ENCODE data around the gene PRAME. TPM values are rescaled to one million over a fixed set of nuclear protein-coding genes. Genes with fewer than 3 reads are reported as not detected.
"Not testable (repeated sequence)": the region's sequence is repeated elsewhere in the genome, so short reads cannot be mapped to it uniquely, and the experiment has no call there.

PRAME gene
- total RNA-seq, 1 experiment from 2014 or later: not detected

DNA sequence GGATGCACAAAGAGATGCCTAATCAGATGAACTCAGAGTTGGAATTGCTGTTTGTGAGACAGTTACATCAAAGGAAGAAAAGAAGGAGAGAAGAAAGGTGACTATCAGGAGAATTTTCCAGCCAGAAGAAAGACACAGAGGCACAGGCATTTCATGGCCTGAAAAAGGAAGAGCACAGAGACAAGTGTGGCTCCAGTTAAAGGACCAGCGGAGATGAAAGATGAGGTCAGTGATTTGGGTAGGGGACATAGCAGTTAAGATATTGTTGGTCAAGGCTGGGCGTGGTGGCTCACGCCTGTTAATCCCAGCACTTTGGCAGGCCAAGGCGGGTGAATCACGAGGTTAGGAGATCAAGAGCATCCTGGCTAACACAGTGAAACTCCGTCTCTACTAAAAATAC, 35.6 kb downstream of the PRAME start:
- DNase-seq (ENCODE audit: low read depth): no peak

GRCh38 chr22:22521631-22522030, 37.4 kb downstream of the PRAME start:
- DNase-seq (ENCODE audit: low read depth): no peak

GRCh38 chr22:22520667-22521602, 38.1 kb downstream of the PRAME start:
- DNase-seq (ENCODE audit: low read depth): no peak

DNA sequence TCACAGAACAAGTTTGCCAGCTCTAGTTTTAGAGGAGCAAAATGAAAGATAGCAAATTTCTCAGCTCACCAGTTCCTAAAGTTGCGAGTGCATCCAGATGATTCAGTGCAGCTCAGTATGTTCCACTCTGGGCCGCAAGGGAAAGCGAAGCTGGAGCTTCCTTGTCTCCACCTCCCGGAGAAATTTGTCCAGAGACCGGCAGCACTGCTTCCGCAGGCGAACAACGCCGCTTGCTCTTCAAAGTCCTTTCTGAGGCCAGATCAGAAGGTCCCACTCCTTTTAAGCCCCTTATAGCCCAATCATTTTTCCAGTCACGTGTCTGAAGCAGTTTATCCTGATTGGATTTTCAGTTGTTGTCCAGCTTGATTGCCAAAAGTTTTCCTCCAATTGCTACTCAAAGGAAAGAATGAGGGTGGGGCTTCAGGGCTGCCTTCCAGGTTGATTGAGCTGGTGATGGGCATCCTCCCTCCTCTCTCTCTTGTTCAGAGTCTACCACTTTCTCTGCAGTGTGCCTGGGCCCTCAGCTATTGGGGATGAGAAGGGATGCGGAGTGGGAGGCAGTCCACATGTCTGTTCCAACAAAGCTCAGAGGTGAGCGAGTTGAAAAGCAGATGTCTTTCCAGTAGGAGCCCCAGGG, 38.9 kb downstream of the PRAME start, which contains the start of gene ZNF280A:
ZNF280A (minus strand) TSS at position 251 of the 637 bp plus-strand sequence. CDS start 4,640 bp downstream, outside the sequence.
- no peak for DNase-seq (ENCODE audit: low read depth)

DNA sequence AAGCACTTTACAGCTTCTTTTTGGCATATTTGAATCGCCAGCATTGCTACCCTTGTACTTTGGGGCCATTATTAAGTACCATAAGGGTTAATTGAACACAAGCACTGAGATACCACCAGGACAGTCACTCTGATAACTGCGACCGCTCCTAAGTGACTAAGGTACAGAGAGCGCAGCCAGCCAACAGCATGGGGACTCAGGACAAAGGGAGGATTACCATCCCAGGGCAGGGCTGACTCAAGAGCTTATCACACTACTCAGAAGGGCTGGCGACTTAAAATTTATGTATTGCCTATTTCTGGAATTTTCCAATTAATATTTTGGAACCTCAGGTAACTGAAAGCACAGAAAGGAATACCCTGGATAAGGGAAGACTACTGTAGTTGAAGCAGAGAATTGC, 39.5 kb downstream of the PRAME start:
- no peak for DNase-seq (ENCODE audit: low read depth)

DNA sequence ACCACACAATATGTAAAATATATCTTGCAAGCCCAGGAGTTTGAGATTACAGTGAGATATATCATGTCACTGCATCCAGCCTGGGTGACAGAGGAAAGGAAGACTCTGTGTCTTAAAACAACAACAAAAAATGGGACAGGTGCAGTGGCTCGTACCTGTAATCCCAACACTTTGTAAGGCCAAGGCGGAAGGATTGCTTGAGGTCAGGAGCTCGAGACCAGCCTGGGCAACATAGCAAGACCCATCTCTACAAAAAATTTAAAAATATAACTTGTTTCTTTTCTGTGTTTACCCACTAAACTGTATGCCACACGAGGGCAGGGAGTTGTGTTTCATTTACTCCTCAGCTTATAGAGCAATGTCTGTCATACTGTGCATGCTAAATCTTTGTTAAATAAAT, 42.1 kb downstream of the PRAME start:
- no peak for DNase-seq (ENCODE audit: low read depth)

GRCh38 chr22:22515890-22516289, 43.2 kb downstream of the PRAME start:
- DNase-seq (ENCODE audit: low read depth): no peak

DNA sequence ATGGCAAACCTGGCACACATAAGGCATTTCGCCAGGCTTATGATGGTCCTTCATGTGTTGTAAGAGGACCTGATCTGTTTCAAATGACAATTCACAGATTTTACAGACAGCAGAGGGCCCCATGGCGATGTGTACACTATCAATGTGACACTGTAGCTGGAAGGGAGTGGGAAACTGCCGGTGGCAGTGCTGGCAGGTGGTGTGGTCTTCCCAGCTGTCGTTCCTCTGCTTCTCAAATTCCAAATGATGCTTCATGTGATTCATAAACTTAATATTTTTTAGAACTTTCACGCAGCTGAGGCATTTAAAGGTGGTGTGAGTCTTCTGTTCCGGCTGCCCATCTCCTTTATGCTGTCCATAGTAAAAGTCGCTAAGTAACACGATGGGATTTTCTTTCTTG, 44.6 kb downstream of the PRAME start:
- DNase-seq (ENCODE audit: low read depth): peak; percentile 60

DNA sequence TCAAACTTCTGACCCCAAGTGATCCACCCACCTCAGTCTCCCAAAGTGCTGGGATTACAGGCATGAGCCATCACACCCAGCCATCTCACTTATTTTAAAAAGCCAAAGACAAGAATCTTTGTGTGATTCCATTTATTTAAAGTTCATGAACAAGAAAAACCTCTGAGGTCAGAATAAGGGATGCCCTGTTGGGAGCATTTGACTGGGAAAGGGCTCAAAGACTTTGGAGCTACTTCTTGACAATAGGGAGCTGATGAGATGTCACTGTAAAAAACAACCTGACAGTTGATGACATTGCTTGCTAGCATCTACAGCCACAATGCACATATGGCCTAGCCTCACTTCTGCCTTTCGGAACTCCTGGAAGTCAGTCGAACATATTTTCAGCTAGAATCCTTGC, 45.4 kb downstream of the PRAME start:
- DNase-seq (ENCODE audit: low read depth): no peak

- no peak for DNase-seq (ENCODE audit: low read depth)
Observed at GRCh38 chr22:22512951-22513350, 46.1 kb downstream of the PRAME start.

DNA sequence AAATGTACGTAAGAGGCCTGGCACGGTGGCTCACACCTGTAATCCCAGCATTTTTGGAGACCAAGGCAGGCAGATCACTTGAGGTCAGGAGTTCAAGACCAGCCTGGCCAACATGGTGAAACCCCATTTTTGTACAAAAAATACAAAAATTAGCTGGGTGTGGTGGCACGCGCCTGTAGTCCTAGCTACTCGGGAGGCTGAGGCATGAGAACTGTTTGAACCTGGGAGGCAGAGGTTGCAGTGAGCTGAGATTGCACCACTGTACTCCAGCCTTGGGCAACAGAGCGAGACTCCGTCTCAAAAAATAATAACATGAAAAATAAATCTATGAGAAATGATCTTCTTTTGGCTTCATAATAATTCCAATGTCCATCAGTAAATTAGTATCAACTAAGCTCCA, 48.2 kb downstream of the PRAME start:
- not testable (repeated sequence) for DNase-seq (ENCODE audit: low read depth)

- not testable (repeated sequence) for DNase-seq (ENCODE audit: low read depth)
Observed at GRCh38 chr22:22509912-22510311, 49.2 kb downstream of the PRAME start.

DNA sequence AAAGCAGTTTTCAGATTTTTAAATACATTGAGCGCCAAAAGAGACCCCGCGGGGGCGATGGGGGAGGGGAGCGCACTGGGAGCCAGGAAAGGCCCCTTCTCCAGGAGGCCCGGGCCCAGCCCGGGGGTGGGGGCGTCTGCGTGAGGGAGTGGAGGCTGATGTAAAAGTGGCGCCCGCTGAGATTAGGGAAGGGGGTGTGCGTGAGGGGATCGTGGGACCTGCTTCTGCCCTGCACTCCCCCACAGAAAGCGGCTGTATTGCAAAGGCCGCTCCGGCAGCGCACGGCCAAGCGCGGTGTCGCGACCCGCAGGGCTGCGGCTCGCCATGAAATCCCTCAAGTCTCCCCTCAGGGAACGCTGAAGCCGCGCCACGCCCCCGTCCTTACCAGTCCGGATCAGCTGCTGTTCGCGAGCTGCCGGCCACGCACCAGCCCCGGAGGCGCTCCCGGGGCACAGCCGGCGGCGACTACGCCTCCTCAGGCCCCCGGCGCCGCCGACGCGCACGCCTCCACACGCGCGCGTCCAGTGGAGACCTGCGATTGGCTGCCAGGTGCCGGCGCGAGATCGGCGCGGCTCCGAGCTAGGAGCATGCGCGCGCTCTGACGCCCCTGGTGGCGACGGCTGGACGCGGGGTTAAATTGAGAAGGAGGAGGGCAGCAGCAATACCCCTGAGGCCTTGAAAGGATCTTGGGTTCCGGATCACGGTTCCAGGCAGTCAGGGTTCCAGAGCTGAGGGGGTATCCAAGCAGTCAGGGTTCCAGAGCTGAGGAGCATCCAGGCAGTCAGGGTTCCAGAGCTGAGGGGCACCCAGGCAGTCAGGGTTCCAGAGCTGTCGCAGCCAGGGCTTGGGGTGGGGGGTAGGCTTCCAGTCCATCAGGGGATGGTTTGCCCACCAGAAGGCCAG, 50.5 kb downstream of the PRAME start, which contains the start of gene ZNF280B:
ZNF280B (minus strand) TSS at position 469 of the 903 bp plus-strand sequence. CDS start 19,344 bp downstream, outside the sequence.
- peak; percentile 75 for DNase-seq (ENCODE audit: low read depth)

GRCh38 chr22:22507743-22508273, 51.3 kb downstream of the PRAME start:
- no peak for DNase-seq (ENCODE audit: low read depth)

GRCh38 chr22:22506736-22507135, 52.3 kb downstream of the PRAME start:
- DNase-seq (ENCODE audit: low read depth): no peak

GRCh38 chr22:22498267-22498666, 60.8 kb downstream of the PRAME start:
- no peak for DNase-seq (ENCODE audit: low read depth)

Other genes with a start within 250 kb of the PRAME start
- gene ZNF280B, start 50.5 kb downstream of the PRAME start, total RNA-seq (2014; rRNA removed): 1.5 and 2.3 TPM in 2 replicates
- gene ZNF280A, start 39.0 kb downstream of the PRAME start, total RNA-seq (2014; rRNA removed): not detected in 2 replicates
- not detected in 2 replicates for gene GGTLC2, start 85.3 kb upstream of the PRAME start, total RNA-seq (2014; rRNA removed)

All from LHCN-M2 (cell line).